Cerebellar cortex (tissue), 1 donor: ENCODE data around the gene PROSER3.

Experiments
- DNase-seq: peaks from one replicate; pipeline ENCODE4 v3.0.0-alpha.2; 2015; ENCODE audit warnings: low spot score

PROSER3 gene

DNA sequence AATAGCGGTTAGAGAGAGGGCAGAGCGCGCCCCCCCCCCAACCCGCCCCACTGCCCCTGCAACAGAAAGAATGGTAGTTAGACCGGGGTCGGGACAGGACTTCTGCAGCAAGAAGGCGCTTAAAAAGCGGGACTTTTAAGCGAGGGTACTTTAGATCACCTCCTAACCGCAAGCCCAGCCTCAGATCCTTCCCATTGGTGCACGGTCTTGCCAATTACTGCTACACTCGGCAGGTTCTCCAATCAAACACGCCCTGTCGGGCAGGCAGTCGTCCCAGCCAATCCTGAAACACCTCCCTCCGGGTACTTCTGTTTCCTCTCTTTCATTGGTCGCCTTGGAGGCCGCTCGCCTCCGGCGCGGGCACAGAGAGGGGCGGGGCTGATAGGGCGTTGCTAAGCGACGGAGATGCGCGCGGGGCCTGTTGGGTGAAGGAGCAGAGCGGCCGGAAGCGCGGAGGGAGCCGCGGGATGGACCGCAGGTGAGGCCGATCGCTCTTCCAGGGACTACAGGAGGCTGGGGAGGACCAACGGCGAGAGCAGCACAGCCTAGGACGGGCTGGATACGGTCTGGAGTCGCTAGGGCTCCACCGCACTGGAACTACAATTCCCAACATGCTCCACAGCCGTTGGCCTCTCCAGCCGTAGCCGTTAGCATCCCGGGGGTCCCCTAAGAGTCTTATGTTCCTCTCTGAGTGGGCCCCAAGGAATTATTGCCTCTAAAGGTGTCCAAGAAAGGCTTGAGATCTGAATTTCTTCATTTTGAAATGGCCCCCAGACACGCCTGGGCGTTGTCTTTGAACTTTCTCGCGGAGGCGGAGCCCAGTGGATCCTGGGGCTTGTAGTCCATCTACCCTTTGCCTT lies at the start of gene PROSER3:
Gene PROSER3, plus strand, starts transcription at position 428 of the 860 bp plus-strand sequence. Its CDS starts 40 bp downstream, at position 468.
- DNase-seq, result peak; percentile 100

DNA sequence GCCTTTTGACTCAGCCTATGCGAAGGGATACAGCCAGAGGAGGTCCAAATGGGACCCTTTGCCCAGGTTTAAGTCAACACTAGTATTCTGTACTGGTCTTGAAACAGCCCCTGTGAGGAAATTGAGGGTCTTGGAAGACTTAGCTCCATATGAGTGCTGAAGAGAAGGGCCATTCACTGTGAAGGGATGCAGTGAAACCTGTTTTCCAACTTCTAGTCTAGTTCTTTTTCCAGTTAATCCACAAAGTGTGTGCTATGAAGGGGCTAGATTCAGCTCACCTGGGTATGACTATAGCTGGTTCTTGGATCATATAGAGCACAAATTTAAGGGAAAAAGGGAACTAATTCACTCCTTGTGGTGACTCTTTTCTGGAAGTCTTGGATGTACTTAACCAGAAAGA lies 49.6 kb upstream of the PROSER3 start:
- no peak for DNase-seq

DNA sequence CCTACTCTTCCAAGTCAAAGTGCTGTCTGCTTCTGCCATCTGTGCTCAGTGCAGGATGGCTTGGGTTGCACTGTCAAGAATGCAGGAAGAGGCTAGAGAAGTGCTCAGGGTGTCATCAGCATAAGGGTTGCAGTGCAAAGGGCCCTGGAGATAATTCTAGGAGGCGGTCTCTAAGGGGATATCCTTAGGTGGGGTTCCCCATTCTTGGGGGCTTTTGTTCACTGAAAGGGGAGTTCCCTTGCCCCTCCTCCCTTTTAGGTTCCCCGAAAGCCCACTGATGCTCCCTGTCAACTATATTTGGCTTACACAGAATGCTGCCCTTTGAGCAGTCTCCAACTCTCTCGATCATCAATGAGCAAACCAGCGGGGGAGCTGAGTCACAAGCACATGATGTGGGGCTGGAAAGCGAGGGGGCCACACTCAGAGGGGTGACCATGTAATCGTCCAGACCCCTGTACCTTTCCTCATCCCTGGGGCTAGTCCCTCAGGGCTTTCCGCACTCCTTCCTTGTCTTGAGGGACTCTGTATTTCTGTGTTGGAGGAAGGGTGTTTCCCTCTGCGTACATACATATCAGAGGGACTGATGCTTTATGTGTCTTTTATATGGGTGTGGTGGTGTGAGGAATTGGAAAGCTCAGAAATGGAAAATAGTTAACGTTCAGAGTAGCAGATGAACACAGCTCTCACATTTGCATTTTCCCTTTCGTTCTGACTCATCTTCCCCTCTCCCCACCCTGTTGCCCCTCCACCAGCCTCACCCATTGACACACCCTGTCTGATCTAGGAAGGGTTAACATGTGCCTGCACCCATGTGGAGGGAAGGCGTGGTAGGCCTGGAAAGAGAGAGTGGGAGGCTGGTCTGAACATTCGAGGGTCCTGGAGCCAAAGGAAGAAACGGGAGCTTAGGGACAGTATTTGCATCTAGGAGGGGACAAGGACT lies 46.9 kb upstream of the PROSER3 start:
- no peak for DNase-seq

GRCh38 chr19:35712567-35713505 lies 45.1 kb upstream of the PROSER3 start:
- no peak for DNase-seq

GRCh38 chr19:35713506-35713850 lies 44.5 kb upstream of the PROSER3 start:
- DNase-seq, result no peak

DNA sequence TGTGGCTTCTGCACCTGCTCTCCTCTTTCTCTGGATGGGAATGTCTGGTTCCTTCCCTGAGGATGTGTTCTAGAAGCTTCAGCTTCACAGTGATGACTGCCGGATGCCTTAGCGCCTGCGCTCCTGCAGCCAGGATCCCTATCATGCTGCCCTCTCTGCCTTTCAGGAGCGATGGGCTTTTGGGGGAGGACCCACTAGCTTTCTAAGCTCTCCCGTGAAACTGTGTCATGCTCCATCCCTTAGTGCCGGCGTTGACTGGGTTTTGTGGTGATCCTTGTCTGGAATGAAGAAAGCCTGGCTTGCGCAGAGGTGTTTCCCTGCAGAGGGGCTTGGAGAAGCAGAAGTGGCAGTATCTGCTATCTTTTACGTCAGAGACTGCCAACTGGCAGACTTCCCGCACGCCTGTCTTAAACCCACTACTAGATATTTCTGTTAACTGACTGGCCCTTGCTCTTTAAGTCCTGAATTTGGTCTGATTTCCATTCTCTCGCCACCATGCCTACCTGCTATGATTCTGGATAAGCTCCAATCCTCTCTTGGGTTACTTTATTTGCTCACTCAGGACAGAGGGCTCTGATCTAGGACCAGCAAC lies 44.0 kb upstream of the PROSER3 start:
- peak; percentile 32 for DNase-seq

GRCh38 chr19:35714601-35715354 lies 43.2 kb upstream of the PROSER3 start:
- DNase-seq, result peak; percentile 35

DNA sequence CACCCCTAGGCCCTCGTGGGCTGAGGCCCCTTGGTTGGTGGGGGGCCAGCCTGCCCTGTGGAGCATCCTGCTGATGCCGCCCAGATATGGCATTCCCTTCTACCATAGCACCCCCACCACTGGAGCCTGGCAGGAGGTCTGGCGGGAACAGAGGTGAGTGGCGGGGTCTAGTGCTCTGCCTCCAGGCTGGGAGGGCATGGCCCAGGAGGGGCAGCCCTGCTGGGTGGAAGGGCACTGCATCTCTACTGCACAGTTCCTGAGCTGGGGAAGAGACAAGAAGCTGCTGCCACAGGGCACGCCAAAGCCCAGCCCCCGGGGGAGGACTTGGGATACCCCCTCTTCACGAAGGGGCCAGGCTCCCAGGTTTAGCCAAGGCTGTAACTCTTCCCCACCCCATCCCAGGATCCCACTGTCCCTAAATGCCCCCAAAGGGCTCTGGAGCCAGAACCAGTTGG lies 42.6 kb upstream of the PROSER3 start:
- no peak for DNase-seq

- peak; percentile 59 for DNase-seq
Measured at GRCh38 chr19:35715981-35716800, 41.8 kb upstream of the PROSER3 start.

- DNase-seq, result peak; percentile 96
Measured at GRCh38 chr19:35716801-35717664, 40.9 kb upstream of the PROSER3 start.

DNA sequence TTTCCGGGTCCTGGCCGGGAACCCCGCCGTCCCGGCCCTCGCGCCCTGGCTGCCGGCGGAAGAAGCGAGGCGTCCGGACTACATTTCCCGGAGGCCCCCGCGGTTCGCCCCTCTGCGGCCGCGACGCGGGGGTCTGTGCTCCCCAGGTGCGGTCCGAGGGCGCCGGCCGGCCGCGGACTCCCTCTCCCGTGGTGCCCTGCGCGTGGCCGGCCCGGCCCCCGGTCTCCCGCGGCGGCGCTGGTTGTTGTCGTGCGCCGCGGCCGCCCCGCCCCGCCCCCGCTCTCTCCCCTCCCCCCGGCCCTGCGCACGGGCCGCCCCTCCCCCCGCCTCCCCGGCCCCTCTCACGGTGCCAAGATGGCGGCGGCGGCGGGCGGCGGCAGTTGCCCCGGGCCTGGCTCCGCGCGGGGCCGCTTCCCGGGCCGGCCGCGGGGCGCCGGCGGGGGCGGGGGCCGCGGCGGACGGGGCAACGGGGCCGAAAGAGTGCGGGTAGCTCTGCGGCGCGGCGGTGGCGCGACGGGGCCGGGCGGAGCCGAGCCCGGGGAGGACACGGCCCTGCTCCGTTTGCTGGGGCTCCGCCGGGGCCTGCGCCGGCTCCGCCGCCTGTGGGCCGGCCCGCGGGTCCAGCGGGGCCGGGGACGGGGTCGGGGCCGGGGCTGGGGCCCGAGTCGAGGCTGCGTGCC lies 40.2 kb upstream of the PROSER3 start, which contains the start of gene KMT2B:
Gene KMT2B, plus strand, starts transcription at position 339 of the 680 bp plus-strand sequence. Its CDS starts 16 bp downstream, at position 355.
- DNase-seq, result no peak

DNA sequence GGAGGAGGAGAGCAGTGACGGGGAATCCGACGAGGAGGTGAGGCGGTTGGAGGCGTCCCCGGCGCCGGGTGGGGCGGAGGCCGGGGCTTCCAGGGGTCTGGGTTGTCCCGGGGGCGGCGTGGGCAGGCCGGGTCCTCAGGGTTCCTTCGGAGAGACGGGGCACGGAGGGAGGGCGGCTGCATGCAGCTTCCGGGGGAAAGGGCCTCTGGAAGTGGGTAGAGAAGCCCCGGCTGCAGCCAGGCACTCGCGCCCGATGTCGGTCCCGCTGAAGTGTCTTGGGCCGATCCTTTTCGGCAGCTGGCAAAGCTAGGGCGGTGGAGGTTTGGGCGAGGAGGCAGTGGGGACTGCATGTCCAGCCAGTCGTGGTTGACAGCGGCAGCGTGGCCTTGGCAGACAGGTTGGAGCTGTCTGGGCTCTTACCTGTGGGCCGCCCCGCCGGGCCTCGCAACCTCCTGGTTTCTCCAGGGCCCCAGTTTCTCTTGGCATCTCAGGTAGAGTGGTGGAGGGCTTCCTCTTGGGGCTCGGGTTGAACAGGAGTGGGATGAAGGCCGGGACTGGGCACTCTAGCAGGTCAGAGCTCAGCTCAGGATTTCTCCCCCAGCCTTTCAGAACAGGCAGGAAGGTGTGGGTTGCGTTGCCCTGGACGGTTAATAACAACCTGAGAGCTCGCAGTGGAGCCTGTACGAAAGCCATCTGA lies 39.5 kb upstream of the PROSER3 start:
- no peak for DNase-seq

GRCh38 chr19:35719402-35720162 lies 38.4 kb upstream of the PROSER3 start:
- no peak for DNase-seq

GRCh38 chr19:35720163-35720524 lies 37.8 kb upstream of the PROSER3 start:
- no peak for DNase-seq

DNA sequence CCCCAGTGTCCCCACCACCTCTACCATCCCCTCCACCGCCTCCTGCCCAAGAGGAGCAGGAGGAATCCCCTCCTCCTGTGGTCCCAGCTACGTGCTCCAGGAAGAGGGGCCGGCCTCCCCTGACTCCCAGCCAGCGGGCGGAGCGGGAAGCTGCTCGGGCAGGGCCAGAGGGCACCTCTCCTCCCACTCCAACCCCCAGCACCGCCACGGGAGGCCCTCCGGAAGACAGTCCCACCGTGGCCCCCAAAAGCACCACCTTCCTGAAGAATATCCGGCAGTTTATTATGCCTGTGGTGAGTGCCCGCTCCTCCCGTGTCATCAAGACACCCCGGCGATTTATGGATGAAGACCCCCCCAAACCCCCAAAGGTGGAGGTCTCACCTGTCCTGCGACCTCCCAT lies 37.3 kb upstream of the PROSER3 start:
- DNase-seq, result no peak

DNA sequence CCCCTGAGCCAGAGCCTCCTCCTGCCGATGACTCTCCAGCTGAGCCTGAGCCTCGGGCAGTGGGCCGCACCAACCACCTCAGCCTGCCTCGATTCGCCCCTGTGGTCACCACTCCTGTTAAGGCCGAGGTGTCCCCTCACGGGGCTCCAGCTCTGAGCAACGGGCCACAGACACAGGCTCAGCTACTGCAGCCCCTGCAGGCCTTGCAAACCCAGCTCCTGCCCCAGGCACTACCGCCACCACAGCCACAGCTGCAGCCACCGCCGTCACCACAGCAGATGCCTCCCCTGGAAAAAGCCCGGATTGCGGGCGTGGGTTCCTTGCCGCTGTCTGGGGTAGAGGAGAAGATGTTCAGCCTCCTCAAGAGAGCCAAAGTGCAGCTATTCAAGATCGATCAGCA lies 36.6 kb upstream of the PROSER3 start:
- no peak for DNase-seq

DNA sequence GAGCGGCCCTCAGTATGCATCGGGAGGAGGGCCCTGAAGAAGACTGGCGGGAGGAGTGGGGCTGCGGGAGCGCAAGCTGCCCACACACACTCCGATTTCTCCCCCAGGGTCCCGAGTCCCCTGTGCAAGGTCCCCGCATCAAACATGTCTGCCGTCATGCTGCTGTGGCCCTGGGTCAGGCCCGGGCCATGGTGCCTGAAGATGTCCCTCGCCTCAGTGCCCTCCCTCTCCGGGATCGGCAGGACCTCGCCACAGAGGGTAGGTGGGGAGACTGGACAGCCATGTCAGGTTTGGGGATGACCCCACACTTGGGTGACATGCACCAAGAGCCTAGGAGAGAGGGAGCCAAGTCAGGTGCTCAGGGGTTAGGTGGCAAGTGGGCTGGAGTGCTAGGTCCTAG lies 35.5 kb upstream of the PROSER3 start:
- no peak for DNase-seq
